ENCODE measurements around the gene GPC6.

GPC6 gene

DNA sequence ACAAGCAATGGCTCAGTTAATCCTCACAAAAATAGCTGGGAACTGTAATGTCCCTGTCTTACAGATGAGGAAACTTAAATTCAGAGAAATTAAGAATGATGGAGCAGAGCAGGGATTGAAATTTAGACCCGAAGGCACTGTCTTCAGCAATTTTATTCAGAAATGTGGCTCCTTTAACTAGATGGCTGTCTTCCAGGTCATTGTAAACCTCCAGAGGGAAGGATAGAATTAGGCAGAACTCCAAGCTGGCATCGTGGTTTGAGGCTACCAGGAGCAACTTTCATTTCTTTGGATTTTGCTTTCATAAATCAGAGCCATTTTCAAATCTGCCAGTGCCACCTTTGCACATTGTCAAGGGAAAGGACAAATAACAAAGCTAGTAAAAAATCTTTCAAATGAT is 913.9 kb downstream of the GPC6 start:
- TF ChIP-seq EZH2 (IDR thresholded peaks at IDR 0.05; ENCODE audit: borderline replicate concordance, low read length), result no peak
- TF ChIP-seq, protein P1, sequence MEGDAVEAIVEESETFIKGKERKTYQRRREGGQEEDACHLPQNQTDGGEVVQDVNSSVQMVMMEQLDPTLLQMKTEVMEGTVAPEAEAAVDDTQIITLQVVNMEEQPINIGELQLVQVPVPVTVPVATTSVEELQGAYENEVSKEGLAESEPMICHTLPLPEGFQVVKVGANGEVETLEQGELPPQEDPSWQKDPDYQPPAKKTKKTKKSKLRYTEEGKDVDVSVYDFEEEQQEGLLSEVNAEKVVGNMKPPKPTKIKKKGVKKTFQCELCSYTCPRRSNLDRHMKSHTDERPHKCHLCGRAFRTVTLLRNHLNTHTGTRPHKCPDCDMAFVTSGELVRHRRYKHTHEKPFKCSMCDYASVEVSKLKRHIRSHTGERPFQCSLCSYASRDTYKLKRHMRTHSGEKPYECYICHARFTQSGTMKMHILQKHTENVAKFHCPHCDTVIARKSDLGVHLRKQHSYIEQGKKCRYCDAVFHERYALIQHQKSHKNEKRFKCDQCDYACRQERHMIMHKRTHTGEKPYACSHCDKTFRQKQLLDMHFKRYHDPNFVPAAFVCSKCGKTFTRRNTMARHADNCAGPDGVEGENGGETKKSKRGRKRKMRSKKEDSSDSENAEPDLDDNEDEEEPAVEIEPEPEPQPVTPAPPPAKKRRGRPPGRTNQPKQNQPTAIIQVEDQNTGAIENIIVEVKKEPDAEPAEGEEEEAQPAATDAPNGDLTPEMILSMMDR (IDR thresholded peaks at IDR 0.05; ENCODE audit: low read length), result no peak
- Histone ChIP-seq H3K9me2 (ENCODE audit: low read depth, low read length) (no peaks in the 10 kb centered on the region), H4K20me1 (ENCODE audit: insufficient read depth, low read length) (no peaks in the 10 kb centered on the region), H3K4me1 (ENCODE audit: insufficient read depth, low read length, severe bottlenecking) (no peaks in the 10 kb centered on the region), H3K27me3 (ENCODE audit: insufficient read depth, low read length) (no peaks in the 10 kb centered on the region), H3K9me3 (ENCODE audit: low read length) (no peaks in the 10 kb centered on the region), H3K27ac (ENCODE audit: low read depth, low read length, poor library complexity, severe bottlenecking) (no peak overlapping the region), H3K36me3 (ENCODE audit: insufficient read depth, low read length) (no peaks in the 10 kb centered on the region), H3K4me3 (ENCODE audit: low read depth, low read length, poor library complexity, severe bottlenecking) (no peak overlapping the region), H3F3A (ENCODE audit: insufficient read depth, low read length) (no peaks in the 10 kb centered on the region), H2AFZ (ENCODE audit: low read length) (no peak overlapping the region), H3K9ac (ENCODE audit: low read length) (no peak overlapping the region), H3K4me2 (ENCODE audit: low read length) (no peak overlapping the region), H3K79me2 (ENCODE audit: insufficient read depth, low read length) (no peaks in the 10 kb centered on the region)

DNA sequence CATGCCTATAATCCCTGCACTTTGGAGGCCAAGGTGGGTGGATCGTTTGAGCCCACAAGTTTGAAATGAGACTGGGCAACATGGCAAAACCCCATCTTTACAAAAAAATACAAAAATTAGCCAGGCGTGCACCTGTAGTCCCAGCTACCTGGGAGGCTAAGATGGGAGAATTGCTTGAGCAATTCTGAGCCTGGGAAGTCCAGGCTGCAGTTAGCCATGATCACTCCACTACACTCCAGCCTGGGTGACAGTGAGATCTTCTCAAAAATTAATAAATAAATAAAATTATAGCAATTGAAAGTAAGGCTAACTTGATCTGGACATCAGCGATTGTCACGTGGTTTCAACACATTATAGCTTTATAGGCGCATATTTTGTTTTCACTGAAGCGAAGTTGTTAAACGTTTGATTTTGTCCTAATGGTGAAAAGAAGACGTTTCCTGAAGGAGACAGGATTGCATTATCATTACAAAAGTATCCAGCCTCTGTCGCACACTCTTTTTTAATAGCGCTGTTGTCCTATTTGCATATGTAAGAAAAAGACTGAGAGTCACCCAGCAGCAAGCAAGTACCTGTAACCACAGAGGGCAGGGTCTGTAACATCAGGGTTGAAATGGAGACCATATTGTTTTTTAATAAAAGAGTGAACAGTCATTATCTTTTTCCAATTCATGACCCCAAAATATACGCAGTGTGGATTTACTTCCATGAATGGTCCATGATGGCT is 917.2 kb downstream of the GPC6 start:
- Histone ChIP-seq H3K4me2 (ENCODE audit: low read length) (no peak overlapping the region), H3K4me3 (ENCODE audit: low read depth, low read length, poor library complexity, severe bottlenecking) (no peak overlapping the region), H3K27ac (ENCODE audit: low read depth, low read length, poor library complexity, severe bottlenecking) (no peak overlapping the region), H3K36me3 (ENCODE audit: insufficient read depth, low read length) (no peaks in the 10 kb centered on the region), H2AFZ (ENCODE audit: low read length) (no peak overlapping the region), H3K4me1 (ENCODE audit: insufficient read depth, low read length, severe bottlenecking) (no peaks in the 10 kb centered on the region), H3K9me2 (ENCODE audit: low read depth, low read length) (no peaks in the 10 kb centered on the region), H3K27me3 (ENCODE audit: insufficient read depth, low read length) (no peaks in the 10 kb centered on the region), H3K9ac (ENCODE audit: low read length) (no peak overlapping the region), H3K79me2 (ENCODE audit: insufficient read depth, low read length) (no peaks in the 10 kb centered on the region), H4K20me1 (ENCODE audit: insufficient read depth, low read length) (no peaks in the 10 kb centered on the region), H3F3A (ENCODE audit: insufficient read depth, low read length) (no peaks in the 10 kb centered on the region), H3K9me3 (ENCODE audit: low read length) (no peaks in the 10 kb centered on the region)
- TF ChIP-seq EZH2 (IDR thresholded peaks at IDR 0.05; ENCODE audit: borderline replicate concordance, low read length), result no peak
- TF ChIP-seq, protein P1 (IDR thresholded peaks at IDR 0.05; ENCODE audit: low read length), result no peak

DNA sequence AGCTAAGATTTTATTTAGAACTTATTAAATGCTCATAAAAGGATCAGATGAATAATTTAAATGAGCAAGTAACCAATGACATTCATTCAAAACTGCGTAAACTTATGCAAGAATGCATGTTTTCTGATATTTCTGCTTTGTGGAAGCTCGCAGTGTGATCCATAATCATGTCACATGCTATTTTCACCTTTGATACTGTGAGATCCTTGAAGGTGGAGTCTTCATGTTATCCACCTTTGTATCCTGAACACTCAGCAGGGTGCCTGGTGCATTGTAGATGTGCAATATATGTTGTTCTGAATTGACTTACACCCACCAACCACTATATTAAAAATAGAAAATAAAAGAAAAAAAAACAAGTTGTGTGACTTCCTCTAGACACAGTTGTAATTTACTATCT is 919.4 kb downstream of the GPC6 start:
- no peak overlapping the region for H2AFZ ChIP-seq (ENCODE audit: low read length)
- no peaks in the 10 kb centered on the region for H3K9me2 ChIP-seq (ENCODE audit: low read depth, low read length)
- H3K27ac ChIP-seq (ENCODE audit: low read depth, low read length, poor library complexity, severe bottlenecking), result no peak overlapping the region
- H3K4me3 ChIP-seq (ENCODE audit: low read depth, low read length, poor library complexity, severe bottlenecking), result no peak overlapping the region
- no peak overlapping the region for H3K9ac ChIP-seq (ENCODE audit: low read length)
- H3K4me1 ChIP-seq (ENCODE audit: insufficient read depth, low read length, severe bottlenecking), result no peaks in the 10 kb centered on the region
- H3K79me2 ChIP-seq (ENCODE audit: insufficient read depth, low read length), result no peaks in the 10 kb centered on the region
- no peak for TF ChIP-seq EZH2 (IDR thresholded peaks at IDR 0.05; ENCODE audit: borderline replicate concordance, low read length)
- TF ChIP-seq, protein P1 (IDR thresholded peaks at IDR 0.05; ENCODE audit: low read length), result no peak
- no peaks in the 10 kb centered on the region for H4K20me1 ChIP-seq (ENCODE audit: insufficient read depth, low read length)
- no peaks in the 10 kb centered on the region for H3K36me3 ChIP-seq (ENCODE audit: insufficient read depth, low read length)
- H3F3A ChIP-seq (ENCODE audit: insufficient read depth, low read length), result no peaks in the 10 kb centered on the region
- H3K9me3 ChIP-seq (ENCODE audit: low read length), result no peaks in the 10 kb centered on the region
- H3K27me3 ChIP-seq (ENCODE audit: insufficient read depth, low read length), result no peaks in the 10 kb centered on the region
- no peak overlapping the region for H3K4me2 ChIP-seq (ENCODE audit: low read length)

All from OCI-LY1 (cell line).